ENCODE measurements around the gene CD2AP. TPM values are rescaled to one million over a fixed set of nuclear protein-coding genes. Genes with fewer than 3 reads are reported as not detected.

CD2AP gene
- total RNA-seq, 1 donor from 2014 or later, result 34.5 TPM

GRCh38 chr6:47651505-47651944 is 173.9 kb downstream of the CD2AP start:
- TF ChIP-seq, protein P1, sequence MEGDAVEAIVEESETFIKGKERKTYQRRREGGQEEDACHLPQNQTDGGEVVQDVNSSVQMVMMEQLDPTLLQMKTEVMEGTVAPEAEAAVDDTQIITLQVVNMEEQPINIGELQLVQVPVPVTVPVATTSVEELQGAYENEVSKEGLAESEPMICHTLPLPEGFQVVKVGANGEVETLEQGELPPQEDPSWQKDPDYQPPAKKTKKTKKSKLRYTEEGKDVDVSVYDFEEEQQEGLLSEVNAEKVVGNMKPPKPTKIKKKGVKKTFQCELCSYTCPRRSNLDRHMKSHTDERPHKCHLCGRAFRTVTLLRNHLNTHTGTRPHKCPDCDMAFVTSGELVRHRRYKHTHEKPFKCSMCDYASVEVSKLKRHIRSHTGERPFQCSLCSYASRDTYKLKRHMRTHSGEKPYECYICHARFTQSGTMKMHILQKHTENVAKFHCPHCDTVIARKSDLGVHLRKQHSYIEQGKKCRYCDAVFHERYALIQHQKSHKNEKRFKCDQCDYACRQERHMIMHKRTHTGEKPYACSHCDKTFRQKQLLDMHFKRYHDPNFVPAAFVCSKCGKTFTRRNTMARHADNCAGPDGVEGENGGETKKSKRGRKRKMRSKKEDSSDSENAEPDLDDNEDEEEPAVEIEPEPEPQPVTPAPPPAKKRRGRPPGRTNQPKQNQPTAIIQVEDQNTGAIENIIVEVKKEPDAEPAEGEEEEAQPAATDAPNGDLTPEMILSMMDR (IDR thresholded peaks at IDR 0.05), result no peak
- Histone ChIP-seq H3K4me1 (peaks cover 7% of the 10 kb centered on the region), H3K27me3 (no peaks in the 10 kb centered on the region), H3K4me3 (no peak overlapping the region), H3K9me3 (no peaks in the 10 kb centered on the region), H3K36me3 (no peaks in the 10 kb centered on the region), H3K27ac (no peak overlapping the region)
- intact Hi-C loops (cut with DNase I), result no loop called here
- ATAC-seq, result no peak
- no peak for DNase-seq

DNA sequence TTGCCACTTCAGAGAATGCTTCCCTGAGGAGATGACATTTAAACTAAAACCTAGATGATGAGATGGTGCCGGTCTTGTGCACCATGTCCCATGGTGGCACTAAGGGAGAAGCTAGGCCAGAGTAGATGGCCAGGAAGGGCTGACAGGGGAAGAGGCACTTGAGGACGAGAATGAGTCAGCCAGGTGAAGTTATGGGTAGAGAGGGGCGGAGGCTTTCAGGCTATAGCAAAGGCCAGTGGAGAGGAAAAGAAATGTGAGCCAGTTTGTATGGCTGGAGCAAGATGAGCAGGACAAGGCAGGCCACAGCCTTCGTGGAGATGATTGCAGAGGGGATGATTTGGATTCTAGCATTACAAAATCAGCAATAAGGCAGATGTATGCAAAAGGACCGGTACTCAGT is 176.1 kb downstream of the CD2AP start:
- DNase-seq, result no peak
- ATAC-seq, result peak; percentile 25
- no peak overlapping the region for H3K27ac ChIP-seq
- TF ChIP-seq, protein P1 (IDR thresholded peaks at IDR 0.05), result no peak
- H3K9me3 ChIP-seq, result no peaks in the 10 kb centered on the region
- intact Hi-C loops (cut with DNase I), result no loop called here
- peaks cover 7% of the 10 kb centered on the region for H3K4me1 ChIP-seq
- no peaks in the 10 kb centered on the region for H3K36me3 ChIP-seq
- no peak overlapping the region for H3K4me3 ChIP-seq
- no peaks in the 10 kb centered on the region for H3K27me3 ChIP-seq

GRCh38 chr6:47654255-47654654 is 176.7 kb downstream of the CD2AP start:
- DNase-seq, result no peak
- Histone ChIP-seq H3K9me3 (no peaks in the 10 kb centered on the region), H3K4me3 (no peak overlapping the region), H3K36me3 (no peaks in the 10 kb centered on the region), H3K27me3 (no peaks in the 10 kb centered on the region), H3K4me1 (peaks cover 7% of the 10 kb centered on the region), H3K27ac (no peak overlapping the region)
- ATAC-seq, result no peak
- intact Hi-C loops (cut with DNase I), result no loop called here
- TF ChIP-seq, protein P1 (IDR thresholded peaks at IDR 0.05), result no peak

DNA sequence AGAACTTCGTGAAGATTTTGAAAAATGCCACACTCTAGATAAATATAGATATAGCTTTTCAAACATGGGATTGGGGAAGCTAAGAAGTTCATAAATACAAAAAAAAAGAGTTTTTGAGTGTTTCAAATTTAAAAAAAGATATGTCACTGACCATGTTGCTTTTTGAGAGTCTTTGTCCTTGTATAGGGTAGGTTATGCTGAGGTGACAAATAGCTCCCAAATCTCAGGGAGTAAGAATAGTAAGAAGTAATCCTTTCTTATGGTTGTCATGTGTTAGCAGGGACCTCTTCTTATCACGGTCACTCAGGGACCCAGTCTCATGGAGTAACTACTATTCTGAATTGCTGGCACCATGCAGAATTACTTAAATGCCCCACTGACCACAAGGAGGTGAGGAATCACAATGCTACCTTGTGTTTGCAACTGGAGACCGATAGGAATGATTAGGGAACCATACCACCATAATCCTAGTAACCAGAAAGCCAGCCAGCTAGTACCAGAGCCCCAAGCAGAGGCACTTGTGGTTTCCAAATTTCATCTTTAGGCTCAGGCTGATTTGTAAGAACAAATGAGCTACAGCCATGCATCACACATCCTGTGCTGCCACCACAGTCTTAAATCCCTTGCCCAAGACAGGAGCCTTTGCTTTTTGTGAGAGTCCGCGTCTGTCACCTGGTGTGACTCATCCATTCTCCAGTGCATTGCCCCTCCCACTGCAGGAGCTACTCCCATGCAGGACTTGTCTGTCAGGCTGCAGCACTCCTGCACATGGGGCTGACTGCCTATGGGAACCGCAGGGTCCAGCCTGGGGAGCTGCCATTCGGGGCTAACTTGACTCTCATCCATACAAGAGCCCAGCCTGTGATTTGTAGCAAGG is 178.4 kb downstream of the CD2AP start:
- Histone ChIP-seq H3K9me3 (no peaks in the 10 kb centered on the region), H3K27ac (no peak overlapping the region), H3K36me3 (no peaks in the 10 kb centered on the region), H3K4me1 (peaks cover 3% of the 10 kb centered on the region), H3K4me3 (no peak overlapping the region), H3K27me3 (no peaks in the 10 kb centered on the region)
- intact Hi-C loops (cut with DNase I), result no loop called here
- DNase-seq, result no peak
- ATAC-seq, result peak; percentile 46
- TF ChIP-seq, protein P1 (IDR thresholded peaks at IDR 0.05), result no peak

GRCh38 chr6:47661960-47662359 is 184.4 kb downstream of the CD2AP start:
- Histone ChIP-seq H3K4me3 (no peak overlapping the region), H3K27me3 (no peaks in the 10 kb centered on the region), H3K36me3 (no peaks in the 10 kb centered on the region), H3K4me1 (no peaks in the 10 kb centered on the region), H3K27ac (no peak overlapping the region), H3K9me3 (no peaks in the 10 kb centered on the region)
- DNase-seq (no peak), ATAC-seq (no peak)
- TF ChIP-seq, protein P1 (IDR thresholded peaks at IDR 0.05), result no peak
- intact Hi-C loops (cut with DNase I), result no loop called here

Measured in upper lobe of right lung (tissue), 1 donor.